PC-3 (cell line): ENCODE measurements around the gene KHNYN.

Experiments used
- EZH2 ChIP-seq: fragments of 300-600 bp; sonication (generic); IDR thresholded peaks from one replicate; pipeline ENCODE4 v1.6.1; 2017; ENCODE audit warnings: antibody characterized with exemption, mild to moderate bottlenecking, low read length; ENCODE audit not compliant: unreplicated experiment
- TF ChIP-seq, protein P1 (sequence below): fragments of 300-600 bp; sonication (generic); conservative IDR thresholded peaks from 2 replicates; pipeline ENCODE4 v1.5.1; 2017; ENCODE audit warnings: antibody characterized with exemption, low read depth, mild to moderate bottlenecking, low read length

DNA sequence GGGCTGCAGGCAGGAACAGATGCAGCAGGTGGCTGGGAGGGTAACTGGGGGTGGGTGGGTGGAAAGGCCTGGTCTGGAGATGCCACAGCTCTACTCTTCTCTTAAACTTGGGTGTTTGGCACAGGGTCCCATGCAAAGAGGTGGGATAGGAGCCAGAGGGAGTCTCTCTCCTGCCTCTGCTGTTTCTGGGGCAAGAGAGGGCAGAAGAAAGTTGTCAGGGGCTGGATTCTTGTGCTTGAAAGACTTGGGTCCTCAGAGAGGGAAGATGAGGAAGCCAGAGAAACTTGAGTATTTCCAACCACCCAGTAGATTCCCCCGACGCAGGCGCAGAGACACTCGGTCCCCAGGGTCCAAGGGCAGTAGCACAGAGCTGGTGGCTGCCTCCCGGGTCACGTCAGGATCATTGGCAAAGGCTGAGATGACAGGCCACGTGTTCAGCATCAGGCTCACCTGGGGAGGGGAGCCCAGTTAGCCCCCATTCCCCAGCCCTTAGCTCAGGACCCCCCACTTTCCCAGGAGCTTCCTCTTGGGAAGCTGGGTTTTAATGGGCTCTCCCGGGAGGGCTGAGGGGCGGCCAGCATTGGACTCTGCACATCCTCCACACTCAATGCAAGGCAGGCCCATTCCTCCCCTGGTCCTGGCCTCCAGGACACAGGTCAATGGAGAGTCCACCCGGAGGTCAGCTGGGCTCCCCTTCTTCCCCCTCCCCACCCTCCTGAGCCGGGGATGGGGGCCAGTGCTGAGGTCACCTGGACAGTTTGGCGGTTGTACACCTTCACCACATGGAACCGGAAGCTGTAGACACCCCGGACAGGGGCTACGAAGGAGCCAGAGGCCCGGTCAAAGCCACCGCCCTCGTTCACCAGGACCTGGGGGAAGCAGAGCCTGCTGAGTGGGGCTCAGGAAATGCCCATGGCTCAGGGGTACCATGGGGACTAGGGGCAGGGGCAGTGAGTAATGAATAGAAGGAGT lies 1.9 kb upstream of the KHNYN start:
- TF ChIP-seq EZH2: no peak
- TF ChIP-seq, protein P1, sequence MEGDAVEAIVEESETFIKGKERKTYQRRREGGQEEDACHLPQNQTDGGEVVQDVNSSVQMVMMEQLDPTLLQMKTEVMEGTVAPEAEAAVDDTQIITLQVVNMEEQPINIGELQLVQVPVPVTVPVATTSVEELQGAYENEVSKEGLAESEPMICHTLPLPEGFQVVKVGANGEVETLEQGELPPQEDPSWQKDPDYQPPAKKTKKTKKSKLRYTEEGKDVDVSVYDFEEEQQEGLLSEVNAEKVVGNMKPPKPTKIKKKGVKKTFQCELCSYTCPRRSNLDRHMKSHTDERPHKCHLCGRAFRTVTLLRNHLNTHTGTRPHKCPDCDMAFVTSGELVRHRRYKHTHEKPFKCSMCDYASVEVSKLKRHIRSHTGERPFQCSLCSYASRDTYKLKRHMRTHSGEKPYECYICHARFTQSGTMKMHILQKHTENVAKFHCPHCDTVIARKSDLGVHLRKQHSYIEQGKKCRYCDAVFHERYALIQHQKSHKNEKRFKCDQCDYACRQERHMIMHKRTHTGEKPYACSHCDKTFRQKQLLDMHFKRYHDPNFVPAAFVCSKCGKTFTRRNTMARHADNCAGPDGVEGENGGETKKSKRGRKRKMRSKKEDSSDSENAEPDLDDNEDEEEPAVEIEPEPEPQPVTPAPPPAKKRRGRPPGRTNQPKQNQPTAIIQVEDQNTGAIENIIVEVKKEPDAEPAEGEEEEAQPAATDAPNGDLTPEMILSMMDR: no peak
